ENCODE measurements around the gene WNT3A. TPM values are rescaled to one million over a fixed set of nuclear protein-coding genes. Genes with fewer than 3 reads are reported as not detected.
A peak's percentile ranks its signal among the peaks of the same experiment; 100 is the strongest.

Gene WNT3A
- total RNA-seq, 4 donors from 2014 or later, result not detected

DNA sequence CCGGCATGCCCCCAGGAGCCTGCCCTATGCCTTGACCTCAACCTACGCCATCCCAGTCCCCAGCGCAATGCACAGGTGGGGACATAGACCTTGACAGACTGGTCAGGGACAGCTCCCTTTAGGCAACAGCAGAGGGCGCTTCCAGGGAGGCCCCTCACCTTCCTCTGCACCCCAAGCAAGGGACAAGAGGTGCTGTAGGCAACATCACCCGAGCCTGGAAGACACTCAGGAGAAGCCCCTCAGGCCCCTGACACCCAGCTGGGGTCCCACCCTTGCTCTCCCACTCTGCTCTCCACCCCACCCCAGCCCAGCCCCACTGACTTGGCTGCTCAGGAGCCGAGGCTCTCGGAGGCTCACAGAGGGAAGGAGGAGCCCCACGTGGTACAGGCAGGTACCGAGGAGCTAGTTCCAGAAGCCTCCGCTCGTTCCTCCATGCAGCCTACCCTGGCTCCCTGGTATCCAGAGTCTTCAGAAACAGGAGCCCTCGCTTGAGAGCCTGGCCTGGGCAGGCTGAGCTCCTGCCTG is 2.4 kb upstream of the WNT3A start:
- no peaks in the 10 kb centered on the region for H3K9me3 ChIP-seq
- H3K4me1 ChIP-seq, result peaks cover 0 to 8% of the 10 kb centered on the region in 2 donors
- no peak overlapping the region for H3K27ac ChIP-seq
- intact Hi-C loops (cut with DNase I; ENCODE audit: low total_unique reads), result no loop called here
- no peak for TF ChIP-seq POLR2A (IDR thresholded peaks at IDR 0.05)
- TF ChIP-seq, protein P1, sequence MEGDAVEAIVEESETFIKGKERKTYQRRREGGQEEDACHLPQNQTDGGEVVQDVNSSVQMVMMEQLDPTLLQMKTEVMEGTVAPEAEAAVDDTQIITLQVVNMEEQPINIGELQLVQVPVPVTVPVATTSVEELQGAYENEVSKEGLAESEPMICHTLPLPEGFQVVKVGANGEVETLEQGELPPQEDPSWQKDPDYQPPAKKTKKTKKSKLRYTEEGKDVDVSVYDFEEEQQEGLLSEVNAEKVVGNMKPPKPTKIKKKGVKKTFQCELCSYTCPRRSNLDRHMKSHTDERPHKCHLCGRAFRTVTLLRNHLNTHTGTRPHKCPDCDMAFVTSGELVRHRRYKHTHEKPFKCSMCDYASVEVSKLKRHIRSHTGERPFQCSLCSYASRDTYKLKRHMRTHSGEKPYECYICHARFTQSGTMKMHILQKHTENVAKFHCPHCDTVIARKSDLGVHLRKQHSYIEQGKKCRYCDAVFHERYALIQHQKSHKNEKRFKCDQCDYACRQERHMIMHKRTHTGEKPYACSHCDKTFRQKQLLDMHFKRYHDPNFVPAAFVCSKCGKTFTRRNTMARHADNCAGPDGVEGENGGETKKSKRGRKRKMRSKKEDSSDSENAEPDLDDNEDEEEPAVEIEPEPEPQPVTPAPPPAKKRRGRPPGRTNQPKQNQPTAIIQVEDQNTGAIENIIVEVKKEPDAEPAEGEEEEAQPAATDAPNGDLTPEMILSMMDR (IDR thresholded peaks at IDR 0.05), result no peak
- H3K36me3 ChIP-seq, result no peaks in the 10 kb centered on the region
- no peak overlapping the region for H3K4me3 ChIP-seq
- DNase-seq, result peak; percentile 4 to 11
- H3K27me3 ChIP-seq, result peaks cover 3 to 28% of the 10 kb centered on the region in 2 donors

- DNase-seq, result peak in 1 of 2 donors; percentile 5
- no peak for TF ChIP-seq POLR2A (IDR thresholded peaks at IDR 0.05)
- TF ChIP-seq, protein P1 (IDR thresholded peaks at IDR 0.05), result no peak
- Histone ChIP-seq H3K36me3 (no peaks in the 10 kb centered on the region), H3K27ac (no peak overlapping the region), H3K27me3 (peaks cover 3 to 28% of the 10 kb centered on the region in 2 donors), H3K4me1 (peaks cover 0 to 8% of the 10 kb centered on the region in 2 donors), H3K9me3 (no peaks in the 10 kb centered on the region), H3K4me3 (no peak overlapping the region)
- intact Hi-C loops (cut with DNase I; ENCODE audit: low total_unique reads), result no loop called here
These were observed 1.8 kb upstream of the WNT3A start for GRCh38 chr1:228004856-228005462.

- peaks cover 3 to 28% of the 10 kb centered on the region in 2 donors for H3K27me3 ChIP-seq
- intact Hi-C loops (cut with DNase I; ENCODE audit: low total_unique reads), result no loop called here
- H3K4me3 ChIP-seq, result no peak overlapping the region
- H3K36me3 ChIP-seq, result no peaks in the 10 kb centered on the region
- H3K27ac ChIP-seq, result no peak overlapping the region
- no peaks in the 10 kb centered on the region for H3K9me3 ChIP-seq
- H3K4me1 ChIP-seq, result peaks cover 0 to 8% of the 10 kb centered on the region in 2 donors
- DNase-seq, result peak in 1 of 2 donors; percentile 1
- TF ChIP-seq, protein P1 (IDR thresholded peaks at IDR 0.05), result no peak
- TF ChIP-seq POLR2A (IDR thresholded peaks at IDR 0.05), result no peak
These were observed 1.2 kb upstream of the WNT3A start for GRCh38 chr1:228005511-228006033.

DNA sequence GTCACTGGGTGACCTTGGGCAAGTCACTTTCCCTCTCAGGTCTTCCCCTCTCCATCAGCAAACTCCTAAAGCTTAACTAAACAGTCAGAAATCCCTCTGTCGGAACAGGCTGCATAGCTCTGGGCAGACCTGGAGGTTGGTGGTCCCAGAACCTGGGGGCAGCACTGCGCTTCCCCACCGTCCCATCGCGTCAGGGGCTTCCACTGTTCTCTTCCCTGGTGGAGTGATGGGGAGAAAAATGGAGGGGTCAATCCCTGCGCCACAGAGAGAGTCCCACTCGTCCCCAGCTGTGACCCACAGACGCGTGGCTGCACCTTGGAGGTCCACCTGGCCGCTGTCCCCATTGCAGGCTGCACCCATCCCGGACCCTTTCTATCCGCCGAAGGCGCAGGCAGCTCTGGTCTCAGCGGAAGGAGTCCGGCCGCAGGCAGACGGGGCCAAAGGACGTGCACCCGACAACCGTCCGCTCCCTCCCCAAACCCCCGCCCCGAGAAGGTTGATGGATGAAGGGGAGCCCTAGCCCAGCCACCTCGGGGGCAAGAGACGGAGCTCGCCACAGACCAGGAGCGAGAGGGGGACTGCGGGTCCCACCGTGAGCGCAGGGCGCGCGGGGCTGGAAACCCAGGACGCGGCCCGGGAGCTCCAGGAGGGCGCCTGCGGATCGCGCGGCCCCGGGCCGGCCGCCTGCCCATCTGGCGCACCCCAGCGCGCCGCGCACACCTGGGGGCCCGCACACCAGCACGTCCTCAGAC is 588 bp upstream of the WNT3A start:
- H3K4me1 ChIP-seq, result peaks cover 0 to 8% of the 10 kb centered on the region in 2 donors
- H3K27me3 ChIP-seq, result peaks cover 3 to 28% of the 10 kb centered on the region in 2 donors
- DNase-seq, result peak; percentile 2 to 5
- H3K4me3 ChIP-seq, result no peak overlapping the region
- intact Hi-C loops (cut with DNase I; ENCODE audit: low total_unique reads), result no loop called here
- TF ChIP-seq, protein P1 (IDR thresholded peaks at IDR 0.05), result no peak
- TF ChIP-seq POLR2A (IDR thresholded peaks at IDR 0.05), result no peak
- no peaks in the 10 kb centered on the region for H3K36me3 ChIP-seq
- H3K9me3 ChIP-seq, result no peaks in the 10 kb centered on the region
- H3K27ac ChIP-seq, result no peak overlapping the region
